Lower lobe of right lung (tissue), 2 donors: ENCODE results near the gene ZSCAN2. TPM values are rescaled to one million over a fixed set of nuclear protein-coding genes. Genes with fewer than 3 reads are reported as not detected.

Experiments used
- ATAC-seq, 2 donors: fragments of 200-7000 bp; cut with Tn5 transposase; one replicate each; pipeline ENCODE4 v1.9.1; 2020 to 2022; ENCODE audit warnings: mild to moderate bottlenecking in 2 of 2, moderate library complexity in 2 of 2
- DNase-seq: peaks from one replicate; pipeline ENCODE4 v3.0.0-alpha.2; 2020
- H3K27ac ChIP-seq: fragments of 200-600 bp; one replicate; pipeline ENCODE4 v1.8.0; 2022
- H3K27me3 ChIP-seq: fragments of 200-600 bp; one replicate; pipeline ENCODE4 v1.8.0; 2022; ENCODE audit warnings: low read depth
- H3K36me3 ChIP-seq: fragments of 200-600 bp; one replicate; pipeline ENCODE4 v1.8.0; 2022; ENCODE audit warnings: mild to moderate bottlenecking
- H3K4me1 ChIP-seq: fragments of 200-600 bp; one replicate; pipeline ENCODE4 v1.8.0; 2022
- H3K4me3 ChIP-seq: fragments of 200-600 bp; one replicate; pipeline ENCODE4 v1.8.0; 2022; ENCODE audit warnings: mild to moderate bottlenecking
- H3K9me3 ChIP-seq: fragments of 200-600 bp; one replicate; pipeline ENCODE4 v1.8.0; 2022
- CTCF ChIP-seq: fragments of 200-600 bp; IDR thresholded peaks from one replicate; pipeline ENCODE4 v1.8.0; 2022; ENCODE audit warnings: antibody characterized with exemption, mild to moderate bottlenecking
- intact Hi-C: fragments of 100-400 bp; cut with DNase I; formaldehyde crosslinking; loops from one replicate; pipeline ENCODE4 v1.11.0; 2022
- total RNA-seq: library from RNA; stranded (reverse); fragmentation: NEBNext Ultra II Directional; extraction: Animal tissue kit (Norgen Biotek cat#: 25700); gene quantifications from one replicate; pipeline ENCODE4 v1.2.1, GENCODE V29; 2021
- donor health status: DM: no; HTN: yes; CAD: no; lungs with severe emphysema.

The ZSCAN2 gene
- total RNA-seq, 1 donor from 2014 or later: 6.9 TPM

- DNase-seq (peak; percentile 93), ATAC-seq (peak; percentile 100)
- Histone ChIP-seq H3K9me3 (no peaks in the 10 kb centered on the region), H3K4me3 (peak overlapping the region; percentile 43), H3K27me3 (peaks cover 6% of the 10 kb centered on the region), H3K4me1 (peaks cover 6% of the 10 kb centered on the region), H3K27ac (no peak overlapping the region), H3K36me3 (no peaks in the 10 kb centered on the region)
- peak; percentile 91 for TF ChIP-seq CTCF
- intact Hi-C loops: no loop called here
Observed at GRCh38 chr15:84588053-84588874, 12.5 kb upstream of the ZSCAN2 start.

- Histone ChIP-seq H3K9me3 (no peaks in the 10 kb centered on the region), H3K27ac (no peak overlapping the region), H3K36me3 (no peaks in the 10 kb centered on the region), H3K27me3 (peaks cover 6% of the 10 kb centered on the region), H3K4me1 (peaks cover 14% of the 10 kb centered on the region), H3K4me3 (no peak overlapping the region)
- no peak for TF ChIP-seq CTCF
- ATAC-seq (no peak), DNase-seq (no peak)
- intact Hi-C loops: no loop called here
Observed at GRCh38 chr15:84590406-84590805, 10.4 kb upstream of the ZSCAN2 start.

GRCh38 chr15:84591815-84592214, 9.0 kb upstream of the ZSCAN2 start:
- no peak for TF ChIP-seq CTCF
- Histone ChIP-seq H3K27ac (no peak overlapping the region), H3K9me3 (no peaks in the 10 kb centered on the region), H3K4me3 (no peak overlapping the region), H3K36me3 (no peaks in the 10 kb centered on the region), H3K4me1 (peaks cover 21% of the 10 kb centered on the region), H3K27me3 (peaks cover 4% of the 10 kb centered on the region)
- DNase-seq (no peak), ATAC-seq (no peak)
- intact Hi-C loops: no loop called here

GRCh38 chr15:84594617-84595290, 6.1 kb upstream of the ZSCAN2 start:
- Histone ChIP-seq H3K4me1 (peaks cover 37% of the 10 kb centered on the region), H3K27ac (no peak overlapping the region), H3K4me3 (no peak overlapping the region), H3K9me3 (no peaks in the 10 kb centered on the region), H3K27me3 (no peaks in the 10 kb centered on the region), H3K36me3 (no peaks in the 10 kb centered on the region)
- intact Hi-C loops: no loop called here
- DNase-seq (no peak), ATAC-seq (no peak)
- TF ChIP-seq CTCF: no peak

GRCh38 chr15:84595660-84596059, 5.1 kb upstream of the ZSCAN2 start:
- ATAC-seq (peak in 1 of 2 donors; percentile 62), DNase-seq (peak; percentile 71)
- Histone ChIP-seq H3K27ac (no peak overlapping the region), H3K36me3 (no peaks in the 10 kb centered on the region), H3K27me3 (no peaks in the 10 kb centered on the region), H3K4me1 (peaks cover 40% of the 10 kb centered on the region), H3K9me3 (no peaks in the 10 kb centered on the region), H3K4me3 (no peak overlapping the region)
- no peak for TF ChIP-seq CTCF
- intact Hi-C loops: no loop called here
